HG03139 (cell line): Measurements from ENCODE around the gene JAKMIP2.
"Not testable (repeated sequence)": the region's sequence is repeated elsewhere in the genome, so short reads cannot be mapped to it uniquely, and the experiment has no call there.

Source experiments
- ATAC-seq: cut with Tn5 transposase; IDR thresholded peaks from one replicate; pipeline ENCODE4 v1.9.1; 2021; ENCODE audit not compliant: unreplicated experiment

JAKMIP2 gene

GRCh38 chr5:147617191-147617606 is 165.3 kb downstream of the JAKMIP2 start:
- no peak for ATAC-seq

- ATAC-seq = no peak
These were observed 166.1 kb downstream of the JAKMIP2 start for GRCh38 chr5:147616421-147616820.

GRCh38 chr5:147613359-147613758 is 169.2 kb downstream of the JAKMIP2 start:
- no peak for ATAC-seq

GRCh38 chr5:147611483-147611882 is 171.0 kb downstream of the JAKMIP2 start:
- ATAC-seq = no peak

GRCh38 chr5:147610798-147611197 is 171.7 kb downstream of the JAKMIP2 start:
- no peak for ATAC-seq

GRCh38 chr5:147601652-147602051 is 180.9 kb downstream of the JAKMIP2 start:
- no peak for ATAC-seq

GRCh38 chr5:147591120-147591519 is 191.4 kb downstream of the JAKMIP2 start:
- ATAC-seq = no peak

GRCh38 chr5:147590096-147590495 is 192.4 kb downstream of the JAKMIP2 start:
- ATAC-seq = no peak

- no peak for ATAC-seq
These were observed 195.7 kb downstream of the JAKMIP2 start for GRCh38 chr5:147586832-147587231.

- no peak for ATAC-seq
These were observed 196.3 kb downstream of the JAKMIP2 start for GRCh38 chr5:147586221-147586620.

GRCh38 chr5:147582272-147582671 is 200.3 kb downstream of the JAKMIP2 start:
- not testable (repeated sequence) for ATAC-seq

GRCh38 chr5:147580418-147580817 is 202.1 kb downstream of the JAKMIP2 start:
- not testable (repeated sequence) for ATAC-seq

- ATAC-seq = no peak
These were observed 204.1 kb downstream of the JAKMIP2 start for GRCh38 chr5:147578228-147579024.

- ATAC-seq = peak; percentile 77
These were observed 205.6 kb downstream of the JAKMIP2 start for GRCh38 chr5:147576646-147577535.

GRCh38 chr5:147575598-147575997 is 206.9 kb downstream of the JAKMIP2 start:
- ATAC-seq = no peak

- ATAC-seq = no peak
These were observed 209.3 kb downstream of the JAKMIP2 start for GRCh38 chr5:147573211-147573610.

GRCh38 chr5:147568710-147569406 is 213.7 kb downstream of the JAKMIP2 start:
- no peak for ATAC-seq

- no peak for ATAC-seq
These were observed 214.5 kb downstream of the JAKMIP2 start for GRCh38 chr5:147567917-147568598.

- no peak for ATAC-seq
These were observed 217.0 kb downstream of the JAKMIP2 start for GRCh38 chr5:147565524-147565923.

GRCh38 chr5:147564124-147564486 is 218.4 kb downstream of the JAKMIP2 start:
- no peak for ATAC-seq
